Ishikawa (cell line): ENCODE results near the gene NPAS2.

Experiments
- CREB1 ChIP-seq: IDR thresholded peaks from 2 replicates; pipeline ENCODE4 v1.6.1; 2012; ENCODE audit warnings: low read depth
- EP300 ChIP-seq: IDR thresholded peaks from 2 replicates; pipeline ENCODE4 v1.6.1; 2012; ENCODE audit warnings: borderline replicate concordance
- NFIC ChIP-seq: IDR thresholded peaks from 2 replicates; pipeline ENCODE4 v1.6.1; 2012
- TCF12 ChIP-seq: IDR thresholded peaks from 2 replicates; pipeline ENCODE4 v1.6.1; 2012; ENCODE audit warnings: low read depth
- TEAD4 ChIP-seq: IDR thresholded peaks from 2 replicates; pipeline ENCODE4 v1.6.1; 2012
- TF ChIP-seq, protein P1 (sequence below): IDR thresholded peaks from 2 replicates; pipeline ENCODE4 v1.6.1; 2012; ENCODE audit warnings: low read depth, mild to moderate bottlenecking
- TF ChIP-seq, protein P2 (sequence below): IDR thresholded peaks from 2 replicates; pipeline ENCODE4 v1.6.1; 2012

DNA sequence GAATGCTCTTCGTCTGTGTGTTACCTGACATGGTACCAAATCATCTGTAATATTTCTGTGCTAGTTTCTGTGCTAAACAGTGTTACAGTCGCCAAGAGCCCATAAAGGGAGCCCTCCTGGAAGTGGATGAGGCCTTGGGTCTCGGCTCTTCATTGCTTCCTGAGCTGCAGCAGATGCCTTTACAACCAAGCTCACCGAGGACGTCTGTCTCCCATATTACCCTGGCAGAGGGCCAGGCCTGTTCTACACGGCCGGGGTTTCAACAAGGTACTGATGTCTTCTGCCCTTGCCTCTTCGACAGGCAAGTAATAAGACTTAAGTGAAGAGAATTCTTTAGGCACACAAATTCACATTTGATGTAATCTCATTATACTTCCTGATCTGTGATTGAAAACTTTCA is 199.0 kb downstream of the NPAS2 start:
- TF ChIP-seq EP300 (no peak), CREB1 (no peak), TEAD4 (no peak), TCF12 (no peak), NFIC (no peak)
- TF ChIP-seq, protein P1, sequence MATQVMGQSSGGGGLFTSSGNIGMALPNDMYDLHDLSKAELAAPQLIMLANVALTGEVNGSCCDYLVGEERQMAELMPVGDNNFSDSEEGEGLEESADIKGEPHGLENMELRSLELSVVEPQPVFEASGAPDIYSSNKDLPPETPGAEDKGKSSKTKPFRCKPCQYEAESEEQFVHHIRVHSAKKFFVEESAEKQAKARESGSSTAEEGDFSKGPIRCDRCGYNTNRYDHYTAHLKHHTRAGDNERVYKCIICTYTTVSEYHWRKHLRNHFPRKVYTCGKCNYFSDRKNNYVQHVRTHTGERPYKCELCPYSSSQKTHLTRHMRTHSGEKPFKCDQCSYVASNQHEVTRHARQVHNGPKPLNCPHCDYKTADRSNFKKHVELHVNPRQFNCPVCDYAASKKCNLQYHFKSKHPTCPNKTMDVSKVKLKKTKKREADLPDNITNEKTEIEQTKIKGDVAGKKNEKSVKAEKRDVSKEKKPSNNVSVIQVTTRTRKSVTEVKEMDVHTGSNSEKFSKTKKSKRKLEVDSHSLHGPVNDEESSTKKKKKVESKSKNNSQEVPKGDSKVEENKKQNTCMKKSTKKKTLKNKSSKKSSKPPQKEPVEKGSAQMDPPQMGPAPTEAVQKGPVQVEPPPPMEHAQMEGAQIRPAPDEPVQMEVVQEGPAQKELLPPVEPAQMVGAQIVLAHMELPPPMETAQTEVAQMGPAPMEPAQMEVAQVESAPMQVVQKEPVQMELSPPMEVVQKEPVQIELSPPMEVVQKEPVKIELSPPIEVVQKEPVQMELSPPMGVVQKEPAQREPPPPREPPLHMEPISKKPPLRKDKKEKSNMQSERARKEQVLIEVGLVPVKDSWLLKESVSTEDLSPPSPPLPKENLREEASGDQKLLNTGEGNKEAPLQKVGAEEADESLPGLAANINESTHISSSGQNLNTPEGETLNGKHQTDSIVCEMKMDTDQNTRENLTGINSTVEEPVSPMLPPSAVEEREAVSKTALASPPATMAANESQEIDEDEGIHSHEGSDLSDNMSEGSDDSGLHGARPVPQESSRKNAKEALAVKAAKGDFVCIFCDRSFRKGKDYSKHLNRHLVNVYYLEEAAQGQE, result no peak
- TF ChIP-seq, protein P2, sequence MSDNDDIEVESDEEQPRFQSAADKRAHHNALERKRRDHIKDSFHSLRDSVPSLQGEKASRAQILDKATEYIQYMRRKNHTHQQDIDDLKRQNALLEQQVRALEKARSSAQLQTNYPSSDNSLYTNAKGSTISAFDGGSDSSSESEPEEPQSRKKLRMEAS, result no peak
